K562 (cell line): ENCODE data around the gene LRRC27. TPM values are rescaled to one million over a fixed set of nuclear protein-coding genes. Genes with fewer than 3 reads are reported as not detected.

Experiments used
- ATAC-seq: fragments of 200-7000 bp; cut with Tn5 transposase; 3 replicates; pipeline ENCODE4 v1.9.1; 2020; ENCODE audit warnings: moderate library complexity
- BruUV-seq: library from RNA; stranded (reverse); fragments of 400-500 nt; replicated peaks from 2 replicates; lab custom pipeline; 2021; lab: Mats Ljungman, UMichigan
- CTCF ChIA-PET: fragments of 300-600 bp; formaldehyde crosslinking; extraction: SDS; loops from one replicate; lab custom pipeline; 2021; ENCODE audit warnings: low intra/inter-chr PET ratio; lab: Yijun Ruan, JAX
- POLR2A ChIA-PET: fragments of 300-600, 350-650 bp; sonication (Branson Sonifier 250); formaldehyde crosslinking; extraction: SDS; loops from one replicate; lab custom pipeline; 2021; ENCODE audit warnings: antibody characterized with exemption, inconsistent platforms; lab: Yijun Ruan, JAX
- DNase-seq, 4 experiments: peaks; one replicate each; pipeline versions ENCODE4 v3.0.0 to v3.0.0-alpha.2; 2011 to 2018; ENCODE audit warnings: low spot score in 3 of 4, mixed read lengths in 3 of 4; ENCODE audit errors: extremely low read depth in 1 of 4
- FAIRE-seq: peaks from 2 replicates; lab custom pipeline; 2011; peaks lifted over from hg19 to GRCh38; lab: Jason Lieb, UNC
- H2AFZ ChIP-seq: 2 replicates; pipeline ENCODE4 v1.6.0; 2011; ENCODE audit warnings: low read depth, low read length, control low read depth, inconsistent platforms
- H3K27ac ChIP-seq: fragments of 200-600 bp; 3 replicates; pipeline ENCODE4 v1.8.0; 2011; ENCODE audit warnings: low read depth, mild to moderate bottlenecking, control low read depth, inconsistent platforms, low read length, moderate library complexity, mixed read lengths; ENCODE audit errors: extremely low read depth
- H3K27me3 ChIP-seq, 2 experiments: fragments of 300-600 bp in 1 of 2; 2 replicates in 1 of 2; 3 replicates in 1 of 2; pipeline versions ENCODE4 v1.6.0 to v1.8.0; 2011; ENCODE audit warnings: inconsistent platforms in 2 of 2, low read length in 2 of 2, mild to moderate bottlenecking in 1 of 2, mixed read lengths in 1 of 2, moderate library complexity in 1 of 2; ENCODE audit not compliant: control insufficient read depth in 2 of 2, insufficient read depth in 2 of 2
- H3K36me3 ChIP-seq: fragments of 300-600 bp; 3 replicates; pipeline ENCODE4 v1.8.0; 2011; ENCODE audit warnings: mild to moderate bottlenecking, low read length, inconsistent platforms; ENCODE audit not compliant: control insufficient read depth, insufficient read depth
- H3K4me1 ChIP-seq, 2 experiments: fragments of 200-600 bp in 1 of 2; replicated peaks in 1 of 2; 2 replicates in 1 of 2; 3 replicates in 1 of 2; pipeline versions ENCODE4 v1.5.1 to v1.8.0; 2011; ENCODE audit warnings: inconsistent platforms in 2 of 2, low read length in 2 of 2, mild to moderate bottlenecking in 1 of 2, mixed read lengths in 1 of 2, moderate library complexity in 1 of 2; ENCODE audit not compliant: control insufficient read depth in 2 of 2, insufficient read depth in 2 of 2
- H3K4me2 ChIP-seq: 2 replicates; pipeline ENCODE4 v1.6.1; 2011; ENCODE audit warnings: low read length, control low read depth, inconsistent platforms, mixed read lengths; ENCODE audit not compliant: insufficient read depth
- H3K4me3 ChIP-seq: fragments of 200-600 bp; sonication (generic), shearing (Covaris generic); 2 replicates; pipeline ENCODE4 v1.5.1; 2016; ENCODE audit warnings: control low read depth, inconsistent platforms
- H3K79me2 ChIP-seq: fragments of 200-600 bp; 3 replicates; pipeline ENCODE4 v1.8.0; 2011; ENCODE audit warnings: low read length, inconsistent platforms; ENCODE audit not compliant: control insufficient read depth, insufficient read depth
- H3K9ac ChIP-seq, 2 experiments: 2 replicates each; pipeline versions ENCODE4 v1.6.0 to v1.6.1; 2011; ENCODE audit warnings: low read depth in 2 of 2, low read length in 2 of 2, control low read depth in 1 of 2, inconsistent platforms in 1 of 2, mild to moderate bottlenecking in 1 of 2, mixed read lengths in 1 of 2; ENCODE audit not compliant: insufficient read depth in 1 of 2
- H3K9me1 ChIP-seq: one replicate; pipeline ENCODE4 v1.6.0; 2011; ENCODE audit warnings: inconsistent platforms, mild to moderate bottlenecking, low read length, moderate library complexity; ENCODE audit not compliant: control insufficient read depth, insufficient read depth
- H3K9me3 ChIP-seq: replicated peaks from 2 replicates; pipeline ENCODE4 v1.5.1; 2011; ENCODE audit warnings: low read depth, low read length, inconsistent platforms; ENCODE audit not compliant: control insufficient read depth, insufficient read depth
- H4K20me1 ChIP-seq: replicated peaks from 2 replicates; pipeline ENCODE4 v1.6.1; 2011; ENCODE audit warnings: low read length, inconsistent platforms, mixed read lengths; ENCODE audit not compliant: control insufficient read depth, insufficient read depth
- AFF4 ChIP-seq: sonication (generic); formaldehyde crosslinking; IDR thresholded peaks from 2 replicates; pipeline ENCODE4 v1.8.0; 2023; ENCODE audit warnings: mild to moderate bottlenecking, missing genetic modification reagents
- ARID3A ChIP-seq: IDR thresholded peaks from 2 replicates; pipeline ENCODE4 v1.6.1; 2012; ENCODE audit warnings: low read depth, low read length, improper control_type of control experiment, borderline replicate concordance
- CTCFL ChIP-seq: IDR thresholded peaks from 2 replicates; pipeline ENCODE4 v1.6.1; 2011; ENCODE audit warnings: borderline replicate concordance, low read depth, mild to moderate bottlenecking, moderate library complexity, low read length; ENCODE audit not compliant: insufficient read depth, poor library complexity, severe bottlenecking
- EHMT2 ChIP-seq: fragments of 450-650 bp; IDR thresholded peaks from 2 replicates; pipeline ENCODE4 v1.6.1; 2018; ENCODE audit warnings: antibody characterized with exemption
- HINFP ChIP-seq: fragments of 450-650 bp; conservative IDR thresholded peaks from 2 replicates; pipeline ENCODE4 v1.6.1; 2016; ENCODE audit warnings: missing genetic modification characterization, low read depth, mild to moderate bottlenecking, control low read depth, missing compliant biosample characterization
- SIN3A ChIP-seq, 2 experiments: fragments of 150-350 bp in 1 of 2; IDR thresholded peaks; 2 replicates each; pipeline ENCODE4 v1.6.1; 2011 to 2016; ENCODE audit warnings: borderline replicate concordance in 2 of 2, low read depth in 2 of 2, low read length in 2 of 2, mild to moderate bottlenecking in 2 of 2, moderate library complexity in 2 of 2; ENCODE audit not compliant: control insufficient read depth in 1 of 2
- SUPT5H ChIP-seq: fragments of 450-650 bp; IDR thresholded peaks from 2 replicates; pipeline ENCODE4 v1.6.1; 2016
- TFE3 ChIP-seq: fragments of 450-650 bp; formaldehyde crosslinking; IDR thresholded peaks from 2 replicates; pipeline ENCODE4 v1.4.0; 2020; ENCODE audit warnings: mild to moderate bottlenecking, mixed read lengths
- WGBS: fragments of 100-300 bp; shearing (Covaris generic); methylation state at CpG from one replicate; pipeline ENCODE4 v1.1.6; 2016; ENCODE audit warnings: low coverage, mixed read lengths; ENCODE audit not compliant: insufficient coverage; ENCODE audit errors: missing lambda C conversion rate; 5-methylcytosine and 5-hydroxymethylcytosine counted together
- in situ Hi-C: fragments of 300-500 bp; cut with MboI; formaldehyde crosslinking; loops from 4 replicates; pipeline ENCODE4 v1.15.0; 2018; ENCODE audit warnings: inconsistent platforms, mixed read lengths
- intact Hi-C: fragments of 100-400 bp; cut with micrococcal nuclease; formaldehyde crosslinking; loops from 2 replicates; pipeline ENCODE4 v1.14.2; 2022
- polyA plus RNA-seq, 8 experiments: library from polyadenylated mRNA; depleted of rRNA in 4 of 8; stranded (reverse) in 5 of 8; unstranded in 3 of 8; fragments of >200 nt; fragmentation: Nextera tagmentation in 2 of 8; fragmentation: Illumina TruSeq in 1 of 8; extraction: Ambion mirVana in 2 of 8; extraction: Trizol in 1 of 8; gene quantifications; 2 replicates each; pipeline versions ENCODE4 v1.2.1 to v1.2.3, GENCODE V29; 2011 to 2014; ENCODE audit warnings: inconsistent platforms in 1 of 8, missing spikeins in 1 of 8
- total RNA-seq, 7 experiments: library from RNA; depleted of rRNA in 6 of 7; stranded (reverse); fragments of >200 nt in 6 of 7; fragmentation: Illumina TruSeq in 2 of 7; extraction: Trizol in 2 of 7; gene quantifications; 2 replicates each; pipeline versions ENCODE4 v1.2.1 to v1.2.3, GENCODE V29; 2011 to 2021; ENCODE audit warnings: low replicate concordance in 1 of 7

The LRRC27 gene
- total and polyA plus RNA-seq, 9 of the 15 experiments (the other 6 are each of a cell fraction or from before 2014, with no cell fraction given) = 0.10 to 2.7 (median 1.4) TPM

GRCh38 chr10:132396494-132397035, 64.6 kb downstream of the LRRC27 start:
- Histone ChIP-seq H3K4me1 (peaks cover 5 to 70% of the 10 kb centered on the region in 2 experiments; a peak in 3 of 5 replicates), H3K27ac (peak overlapping the region; percentile 65; the same call in 1 of the 3 replicates), H3K36me3 (no peaks in the 10 kb centered on the region; the same call in 2 of the 3 replicates), H2AFZ (peak overlapping the region; percentile 51), H3K9me1 (no peaks in the 10 kb centered on the region), H3K9ac (peak overlapping the region; percentile 34 to 83; a peak in 3 of 4 replicates), H3K9me3 (no peaks in the 10 kb centered on the region), H3K27me3 (no peaks in the 10 kb centered on the region), H3K4me2 (no peak overlapping the region), H3K4me3 (peak overlapping the region; percentile 30), H3K79me2 (peaks cover 12% of the 10 kb centered on the region; the same call in 2 of the 3 replicates), H4K20me1 (no peaks in the 10 kb centered on the region)
- ATAC-seq = peak; percentile 83
- no peak for FAIRE-seq
- DNase-seq = peak; percentile 55 to 88 (median 80)
- POLR2A ChIA-PET = no interaction called here
- intact Hi-C loops = loop anchor here (2.0 kb wide), 1 partner anchor 52 kb away; no protein-coding TSS in a partner anchor
- in situ Hi-C loops = no loop called here
- no TSS peak for BruUV-seq
- WGBS = no CpG with 5 or more reads among the region's 80 CpGs
- CTCF ChIA-PET = interaction anchor here (0.7 kb wide), 1 partner anchor 56 kb away, joined by 3 read pairs; no protein-coding TSS in a partner anchor
- peak in 1 of 2 experiments; percentile 16; a peak in 1 of 4 replicates for TF ChIP-seq SIN3A (IDR thresholded peaks at IDR 0.05; ENCODE audit: borderline replicate concordance in 2 of 2, control insufficient read depth in 1 of 2, low read depth in 2 of 2, low read length in 2 of 2)
- no peak for TF ChIP-seq HINFP (tag)
- no peak for TF ChIP-seq SUPT5H
- TF ChIP-seq ARID3A = no peak
- TF ChIP-seq EHMT2 = no peak
- TF ChIP-seq TFE3 (CRISPR knock-in tag) = no peak
- TF ChIP-seq CTCFL = peak; percentile 46
- no peak for TF ChIP-seq AFF4 (CRISPR knock-in tag)
